HG03039 (cell line): ENCODE data around the gene SLC25A10.
"Not testable (repeated sequence)": the region's sequence is repeated elsewhere in the genome, so short reads cannot be mapped to it uniquely, and the experiment has no call there.

Experiments
- ATAC-seq: cut with Tn5 transposase; IDR thresholded peaks from one replicate; pipeline ENCODE4 v1.9.1; 2021; ENCODE audit warnings: mild to moderate bottlenecking, moderate library complexity; ENCODE audit not compliant: unreplicated experiment

SLC25A10 gene

DNA sequence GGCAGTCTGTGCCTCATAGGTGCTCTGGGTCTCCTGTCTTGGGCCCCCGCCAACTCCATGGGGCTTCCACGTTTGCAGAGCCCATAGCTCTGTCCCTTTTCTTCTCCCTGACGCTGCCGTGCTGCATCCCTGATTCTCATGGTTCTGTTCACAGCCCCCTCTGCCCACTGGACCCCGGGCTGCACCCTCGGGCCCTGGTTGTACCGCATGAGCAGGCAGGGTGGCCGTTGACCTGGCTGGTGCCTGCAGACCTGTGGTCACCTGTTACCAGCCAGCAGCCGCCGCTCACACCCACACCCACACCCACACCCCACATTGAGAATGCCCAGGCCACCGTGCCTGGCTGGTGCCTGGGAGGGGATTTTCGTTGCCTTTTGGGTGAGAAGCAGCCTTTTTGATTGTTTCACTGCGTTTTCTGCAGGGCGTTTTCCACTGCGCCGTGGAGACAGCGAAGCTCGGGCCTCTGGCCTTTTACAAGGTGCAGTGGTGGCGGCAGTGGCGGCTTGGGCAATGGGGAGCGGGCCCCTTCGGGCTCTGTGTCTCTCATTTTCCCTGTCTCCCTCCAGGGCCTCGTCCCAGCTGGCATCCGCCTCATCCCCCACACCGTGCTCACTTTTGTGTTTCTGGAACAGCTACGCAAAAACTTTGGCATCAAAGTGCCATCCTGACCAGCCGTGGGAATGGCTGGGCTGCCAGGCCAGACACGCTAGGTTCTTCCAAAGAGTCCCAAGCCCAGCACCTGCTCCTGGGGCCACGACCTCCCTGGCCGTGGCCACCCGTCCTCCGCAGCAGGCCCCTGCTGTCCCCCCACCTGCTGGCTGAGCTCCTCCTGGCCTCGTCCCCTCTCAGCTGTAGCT, 7.6 kb downstream of the SLC25A10 start:
- no peak for ATAC-seq

DNA sequence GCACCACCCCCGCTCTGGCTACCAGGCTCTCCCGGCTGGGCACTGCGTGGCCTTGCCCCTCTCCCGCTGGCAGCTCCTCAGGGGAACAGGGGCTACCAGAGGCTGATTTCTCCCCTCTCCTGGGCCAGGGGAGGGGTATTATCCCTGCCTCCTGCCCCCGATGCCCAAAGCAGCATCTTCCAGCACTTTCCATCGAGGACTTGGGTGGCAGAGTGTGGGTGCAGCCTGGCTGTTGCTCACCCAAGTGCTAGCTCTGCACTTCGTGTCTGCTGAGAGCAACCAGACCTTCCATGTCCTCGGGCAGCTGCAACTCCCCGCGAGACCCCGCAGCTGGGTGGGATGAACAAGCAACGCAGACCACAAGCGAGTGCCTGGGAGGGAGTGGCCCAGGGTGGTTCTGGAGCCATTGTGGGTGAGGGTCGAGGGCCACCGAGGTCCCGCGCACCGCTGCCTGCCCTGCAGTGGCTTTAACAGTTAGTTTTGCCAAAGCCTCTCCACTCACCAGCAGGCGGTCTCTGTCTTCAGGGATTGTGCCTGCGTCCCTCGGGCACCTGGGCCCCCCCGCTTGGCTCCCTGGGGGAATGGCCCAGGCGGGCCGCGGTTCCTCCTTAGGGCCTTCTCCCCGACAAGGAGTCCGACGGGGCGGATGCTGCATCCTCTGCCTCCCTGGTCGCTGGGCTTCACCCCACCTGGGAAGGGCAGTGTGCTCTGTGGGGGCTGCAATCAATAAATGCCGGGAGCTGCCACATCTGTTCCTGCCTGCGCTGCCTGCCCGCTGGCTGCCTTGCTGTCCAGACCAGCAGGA, 8.4 kb downstream of the SLC25A10 start:
- no peak for ATAC-seq

GRCh38 chr17:81722184-81723120, 10.4 kb downstream of the SLC25A10 start:
- ATAC-seq: no peak

- no peak for ATAC-seq
Observed at GRCh38 chr17:81723651-81724209, 11.6 kb downstream of the SLC25A10 start.

GRCh38 chr17:81725439-81725838, 13.4 kb downstream of the SLC25A10 start:
- ATAC-seq: no peak

DNA sequence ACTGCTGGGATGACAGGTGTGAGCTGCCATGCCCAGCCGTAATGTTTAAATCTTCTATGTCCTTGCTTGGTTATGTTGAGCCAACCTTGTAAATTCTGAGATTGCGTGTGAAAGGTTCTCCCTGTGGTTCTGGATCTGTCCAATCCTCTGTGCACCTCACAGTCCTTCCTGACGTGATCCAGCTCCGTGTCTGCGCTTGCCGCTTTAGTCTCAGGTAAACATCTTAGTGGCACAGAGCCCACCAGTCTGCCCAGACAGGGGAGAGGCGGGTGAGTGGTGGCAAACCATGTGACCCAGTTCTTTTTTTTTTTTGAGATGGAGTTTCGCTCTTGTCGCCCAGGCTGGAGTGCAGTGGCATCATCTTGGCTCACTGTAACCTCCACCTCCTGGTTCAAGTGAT, 13.9 kb downstream of the SLC25A10 start:
- ATAC-seq: no peak

- no peak for ATAC-seq
Observed at GRCh38 chr17:81727324-81728031, 15.4 kb downstream of the SLC25A10 start.

GRCh38 chr17:81733507-81734404, 21.7 kb downstream of the SLC25A10 start:
- ATAC-seq: no peak

- ATAC-seq: no peak
Observed at GRCh38 chr17:81734405-81735263, 22.6 kb downstream of the SLC25A10 start.

DNA sequence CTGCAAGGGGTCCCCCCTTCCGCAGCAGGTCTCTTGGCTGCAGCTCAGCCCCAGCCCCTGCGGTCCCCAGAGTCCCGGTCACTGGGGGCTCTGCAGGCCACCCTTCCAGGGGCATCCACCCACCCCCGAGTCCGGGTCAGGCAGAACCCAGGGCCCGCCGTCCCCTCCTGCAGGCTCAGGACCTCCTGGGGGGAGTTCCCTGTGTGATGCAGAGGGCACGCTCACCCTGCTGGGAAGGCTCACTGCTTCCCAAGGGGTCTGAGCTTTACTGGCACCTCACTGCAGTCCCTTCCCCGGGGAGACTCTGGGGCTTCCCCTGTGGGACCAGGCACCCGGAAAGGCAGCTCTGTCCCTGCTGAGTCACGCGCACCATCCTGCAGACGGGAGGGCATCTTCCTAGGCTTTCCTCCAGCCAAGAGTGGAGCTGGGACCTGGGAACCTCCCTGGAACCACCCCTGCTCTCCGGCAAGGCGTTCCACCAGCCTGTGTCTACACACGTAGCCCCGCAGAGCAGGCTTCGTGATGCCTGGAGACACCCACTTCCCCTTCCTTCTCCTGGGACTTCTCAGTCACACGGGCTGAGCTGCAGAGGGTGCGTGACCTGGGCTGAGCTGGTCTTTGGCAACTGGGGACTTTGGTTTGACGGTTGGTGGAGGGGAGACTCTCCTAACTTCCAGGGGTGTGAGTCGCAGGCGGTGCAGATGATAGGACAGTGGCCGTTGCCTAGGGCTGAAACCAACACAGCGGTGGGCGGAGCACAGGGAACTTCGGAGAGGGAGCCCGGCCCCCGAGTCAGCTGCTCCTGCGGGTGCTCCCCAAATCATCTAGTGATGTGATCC, 23.4 kb downstream of the SLC25A10 start:
- ATAC-seq: no peak

DNA sequence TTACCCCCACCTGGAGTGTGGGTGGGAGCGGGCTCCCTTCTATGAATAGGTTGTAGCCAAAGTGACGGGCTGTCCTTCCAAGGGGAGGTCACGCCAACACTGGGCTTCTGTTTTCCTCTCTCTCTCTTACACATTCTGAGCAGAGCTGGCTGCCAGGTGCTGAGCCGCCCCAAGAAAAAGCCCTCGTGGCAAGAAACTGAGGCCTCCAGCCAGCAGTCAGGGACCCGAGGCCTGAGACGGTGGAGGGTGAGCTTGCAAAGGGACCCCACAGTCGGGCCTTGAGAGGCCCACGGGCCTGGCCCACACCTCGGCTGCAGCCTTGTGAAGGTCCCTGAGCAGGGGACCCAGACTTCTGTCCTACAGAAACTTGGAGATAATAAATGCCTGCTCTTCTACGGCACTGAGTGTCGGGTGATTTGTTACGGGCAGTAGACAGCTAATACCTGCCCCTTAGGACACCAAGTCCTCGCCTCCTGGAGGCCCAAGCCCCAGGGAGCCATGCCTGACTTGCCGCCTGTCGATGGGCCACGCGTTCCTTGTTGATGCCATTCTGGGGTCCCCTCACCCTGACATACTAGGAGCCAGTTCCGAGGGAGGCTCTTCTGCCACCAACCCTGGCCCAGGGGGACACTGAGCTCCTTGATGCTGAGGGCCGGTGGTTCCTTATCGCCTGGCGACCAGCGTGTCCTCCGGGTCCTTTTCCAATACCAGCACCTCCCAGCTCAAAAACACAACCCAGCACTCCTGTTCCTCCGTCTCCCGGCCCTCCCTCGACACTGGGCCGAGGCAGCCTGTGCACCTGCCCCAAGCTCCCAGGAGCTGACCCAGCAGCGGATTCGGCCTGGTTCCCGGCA, 26.1 kb downstream of the SLC25A10 start:
- ATAC-seq: no peak

- no peak for ATAC-seq
Observed at GRCh38 chr17:81738801-81739393, 26.8 kb downstream of the SLC25A10 start.

DNA sequence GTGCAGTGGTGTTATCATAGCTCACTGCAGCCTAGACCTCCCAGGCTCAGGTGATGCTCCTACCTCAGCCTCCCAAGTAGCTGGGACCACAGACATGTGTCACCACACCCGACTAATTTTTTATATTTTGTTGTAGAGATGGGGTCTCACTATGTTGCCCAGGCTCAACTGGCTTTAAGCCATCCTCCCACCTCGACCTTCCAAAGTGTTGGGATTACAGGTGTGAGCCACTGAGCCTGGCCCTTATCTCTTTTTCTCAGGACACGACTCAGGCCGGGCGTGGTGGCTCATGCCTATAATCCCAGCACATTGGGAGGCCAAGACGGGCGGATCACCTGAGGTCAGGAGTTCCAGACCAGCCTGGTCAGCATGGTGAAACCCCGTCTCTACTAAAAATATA, 27.5 kb downstream of the SLC25A10 start:
- not testable (repeated sequence) for ATAC-seq

DNA sequence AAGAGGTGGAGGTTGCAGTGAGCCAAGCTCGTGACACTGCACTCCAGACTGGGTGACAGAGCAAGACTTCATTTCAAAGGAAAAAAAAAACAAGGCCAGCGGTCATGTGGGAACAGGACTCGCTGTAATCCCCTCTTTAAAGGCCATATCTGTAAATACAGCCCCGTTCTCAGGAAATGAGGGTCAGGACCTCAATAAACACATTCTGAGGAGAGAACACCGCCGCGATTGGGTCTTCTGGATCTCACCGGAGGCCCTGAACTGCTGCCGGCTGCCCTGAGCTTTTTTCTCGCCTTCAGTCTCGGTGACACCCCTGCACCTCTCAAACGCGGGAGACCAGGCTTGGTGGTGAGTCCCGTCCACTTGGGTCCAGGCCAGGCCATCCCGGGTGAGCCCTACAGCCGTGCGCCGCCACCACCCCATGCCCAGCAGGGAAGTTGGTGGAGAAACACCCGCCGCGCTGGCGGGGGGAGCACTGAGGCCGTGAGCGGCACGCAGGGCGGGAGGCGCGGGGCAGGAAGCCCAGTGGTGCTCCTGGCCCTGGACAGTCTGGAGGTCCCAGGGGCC, 28.4 kb downstream of the SLC25A10 start:
- no peak for ATAC-seq

DNA sequence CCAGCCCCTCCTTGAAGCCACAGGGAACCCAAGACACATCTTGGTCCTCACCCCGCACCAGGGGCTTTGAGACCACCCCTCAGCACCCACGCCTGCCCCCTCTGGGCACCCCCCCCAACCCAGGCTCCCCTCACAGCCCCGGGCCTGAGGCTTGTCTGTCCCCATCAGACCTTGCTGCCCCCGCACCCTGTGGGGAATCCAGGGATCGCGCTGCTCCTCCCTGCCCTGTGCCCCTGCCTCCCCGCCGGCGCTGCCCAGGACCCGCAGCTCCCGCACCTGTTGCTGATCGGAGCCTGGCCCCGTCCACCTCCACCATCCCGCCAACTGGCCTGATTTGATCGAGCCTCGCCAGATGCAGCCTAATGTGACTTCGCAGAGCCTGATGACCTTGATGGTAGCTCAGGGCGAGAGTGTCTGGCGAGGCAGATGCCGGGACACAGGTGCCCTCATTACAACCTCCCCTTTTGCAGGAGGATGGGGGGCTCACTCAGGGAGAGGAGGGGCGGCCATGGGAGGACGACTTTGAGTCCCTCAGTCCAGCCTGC, 29.0 kb downstream of the SLC25A10 start:
- ATAC-seq: no peak
